Mesendoderm (in vitro differentiated cells): ENCODE results near the gene PDGFRA.

Source experiments
- DNase-seq: peaks from one replicate; pipeline ENCODE4 v3.0.0; 2013
- H2AK5ac ChIP-seq: 2 replicates; pipeline ENCODE4 v1.6.1; 2013; ENCODE audit warnings: low read length, inconsistent platforms
- H2BK120ac ChIP-seq: 2 replicates; pipeline ENCODE4 v1.6.1; 2013; ENCODE audit warnings: low read depth, mild to moderate bottlenecking, low read length, moderate library complexity, mixed read lengths
- H2BK15ac ChIP-seq: replicated peaks from 2 replicates; pipeline ENCODE4 v1.6.1; 2013; ENCODE audit warnings: low read depth, mild to moderate bottlenecking, moderate library complexity
- H2BK5ac ChIP-seq: 2 replicates; pipeline ENCODE4 v1.6.1; 2013; ENCODE audit warnings: low read length, inconsistent platforms
- H3K18ac ChIP-seq: 2 replicates; pipeline ENCODE4 v1.6.1; 2013; ENCODE audit warnings: mild to moderate bottlenecking, low read length, mixed read lengths
- H3K23ac ChIP-seq: one replicate; pipeline ENCODE4 v1.6.1; 2013; ENCODE audit warnings: low read length
- H3K27ac ChIP-seq: 2 replicates; pipeline ENCODE4 v1.5.1; 2013; ENCODE audit warnings: low read depth, mild to moderate bottlenecking, inconsistent platforms, low read length, moderate library complexity
- H3K27me3 ChIP-seq: 2 replicates; pipeline ENCODE4 v1.6.1; 2013; ENCODE audit warnings: low read length, control low read depth, mild to moderate bottlenecking, inconsistent platforms; ENCODE audit not compliant: insufficient read depth, poor library complexity
- H3K36me3 ChIP-seq: 2 replicates; pipeline ENCODE4 v1.6.1; 2013; ENCODE audit warnings: low read length, inconsistent platforms; ENCODE audit not compliant: control insufficient read depth, insufficient read depth
- H3K4ac ChIP-seq: one replicate; pipeline ENCODE4 v1.6.1; 2013; ENCODE audit warnings: low read depth, mild to moderate bottlenecking, low read length, moderate library complexity
- H3K4me1 ChIP-seq: 2 replicates; pipeline ENCODE4 v1.6.1; 2013; ENCODE audit warnings: low read depth, low read length, inconsistent platforms; ENCODE audit not compliant: control insufficient read depth
- H3K4me2 ChIP-seq: 2 replicates; pipeline ENCODE4 v1.6.1; 2013; ENCODE audit warnings: low read length
- H3K4me3 ChIP-seq: 2 replicates; pipeline ENCODE4 v1.5.1; 2013; ENCODE audit warnings: mild to moderate bottlenecking, low read length
- H3K56ac ChIP-seq: one replicate; pipeline ENCODE4 v1.6.1; 2013; ENCODE audit warnings: low read length
- H3K79me1 ChIP-seq: 2 replicates; pipeline ENCODE4 v1.6.1; 2013; ENCODE audit warnings: low read length, inconsistent platforms
- H3K79me2 ChIP-seq: 2 replicates; pipeline ENCODE4 v1.6.1; 2013; ENCODE audit warnings: mild to moderate bottlenecking, low read length; ENCODE audit not compliant: control insufficient read depth, insufficient read depth
- H3K9ac ChIP-seq: 2 replicates; pipeline ENCODE4 v1.6.1; 2013; ENCODE audit warnings: low read length, inconsistent platforms
- H4K5ac ChIP-seq: one replicate; pipeline ENCODE4 v1.6.1; 2013; ENCODE audit warnings: low read length
- H4K8ac ChIP-seq: one replicate; pipeline ENCODE4 v1.6.1; 2013; ENCODE audit warnings: low read depth, mild to moderate bottlenecking, control low read depth, low read length, moderate library complexity
- WGBS: extraction: QIAGEN DNeasy Blood & Tissue Kit; methylation state at CpG from one replicate; pipeline ENCODE4 v1.1.7; 2013; ENCODE audit warnings: low lambda C conversion rate, missing lambda C conversion rate; ENCODE audit not compliant: insufficient coverage; ENCODE audit errors: extremely low coverage; 5-methylcytosine and 5-hydroxymethylcytosine counted together

PDGFRA gene

GRCh38 chr4:54224996-54225597 lies 4.0 kb upstream of the PDGFRA start:
- H2BK120ac ChIP-seq, result no peak overlapping the region
- H2BK15ac ChIP-seq, result no peak overlapping the region
- peak overlapping the region; percentile 89 for H2BK5ac ChIP-seq
- H3K79me1 ChIP-seq, result no peaks in the 10 kb centered on the region
- peak; percentile 31 for DNase-seq
- H3K79me2 ChIP-seq, result no peaks in the 10 kb centered on the region
- peak overlapping the region; percentile 69 for H2AK5ac ChIP-seq
- no peak overlapping the region for H4K5ac ChIP-seq
- peak overlapping the region; percentile 65 for H3K9ac ChIP-seq
- H3K4ac ChIP-seq, result peak overlapping the region; percentile 6
- H3K27ac ChIP-seq, result no peak overlapping the region
- H4K8ac ChIP-seq, result no peak overlapping the region
- no CpG with 5 or more reads among the region's 6 CpGs for WGBS
- H3K36me3 ChIP-seq, result no peaks in the 10 kb centered on the region
- peak overlapping the region; percentile 45 for H3K23ac ChIP-seq
- peaks cover 4% of the 10 kb centered on the region for H3K4me1 ChIP-seq
- no peak overlapping the region for H3K18ac ChIP-seq
- H3K27me3 ChIP-seq, result peaks cover 19% of the 10 kb centered on the region
- peak overlapping the region; percentile 85 for H3K56ac ChIP-seq
- peak overlapping the region; percentile 14 for H3K4me2 ChIP-seq
- H3K4me3 ChIP-seq, result no peak overlapping the region

- peak overlapping the region; percentile 70 for H3K9ac ChIP-seq
- no peak overlapping the region for H3K23ac ChIP-seq
- H3K27me3 ChIP-seq, result peaks cover 21% of the 10 kb centered on the region
- peak overlapping the region; percentile 89 for H2BK5ac ChIP-seq
- no peak overlapping the region for H4K8ac ChIP-seq
- peak; percentile 61 for DNase-seq
- H3K79me2 ChIP-seq, result peaks cover 1% of the 10 kb centered on the region
- no CpG with 5 or more reads among the region's 33 CpGs for WGBS
- peak overlapping the region; percentile 99 for H3K4me2 ChIP-seq
- no peak overlapping the region for H3K4ac ChIP-seq
- no peak overlapping the region for H3K27ac ChIP-seq
- no peak overlapping the region for H2BK120ac ChIP-seq
- H4K5ac ChIP-seq, result no peak overlapping the region
- no peaks in the 10 kb centered on the region for H3K79me1 ChIP-seq
- H3K4me3 ChIP-seq, result peak overlapping the region; percentile 22
- H3K4me1 ChIP-seq, result peaks cover 4% of the 10 kb centered on the region
- no peaks in the 10 kb centered on the region for H3K36me3 ChIP-seq
- H2BK15ac ChIP-seq, result no peak overlapping the region
- H3K18ac ChIP-seq, result no peak overlapping the region
- H2AK5ac ChIP-seq, result no peak overlapping the region
- H3K56ac ChIP-seq, result peak overlapping the region; percentile 85
Observed at GRCh38 chr4:54225598-54226403, 3.3 kb upstream of the PDGFRA start.

GRCh38 chr4:54226404-54227255 lies 2.5 kb upstream of the PDGFRA start:
- peak overlapping the region; percentile 40 for H2BK5ac ChIP-seq
- no peak overlapping the region for H4K8ac ChIP-seq
- H3K4ac ChIP-seq, result no peak overlapping the region
- H2BK15ac ChIP-seq, result no peak overlapping the region
- H3K27ac ChIP-seq, result no peak overlapping the region
- no peak overlapping the region for H4K5ac ChIP-seq
- H3K36me3 ChIP-seq, result no peaks in the 10 kb centered on the region
- peak overlapping the region; percentile 70 for H3K9ac ChIP-seq
- no peak overlapping the region for H2BK120ac ChIP-seq
- H3K4me3 ChIP-seq, result peak overlapping the region; percentile 41
- peaks cover 27% of the 10 kb centered on the region for H3K27me3 ChIP-seq
- H3K79me1 ChIP-seq, result no peaks in the 10 kb centered on the region
- H2AK5ac ChIP-seq, result no peak overlapping the region
- H3K4me1 ChIP-seq, result peaks cover 4% of the 10 kb centered on the region
- H3K79me2 ChIP-seq, result peaks cover 5% of the 10 kb centered on the region
- no peak overlapping the region for H3K23ac ChIP-seq
- H3K18ac ChIP-seq, result peak overlapping the region; percentile 60
- H3K4me2 ChIP-seq, result peak overlapping the region; percentile 99
- DNase-seq, result peak; percentile 74
- H3K56ac ChIP-seq, result peak overlapping the region; percentile 85
- no CpG with 5 or more reads among the region's 47 CpGs for WGBS

GRCh38 chr4:54227256-54228055 lies 1.6 kb upstream of the PDGFRA start:
- H3K4me2 ChIP-seq, result peak overlapping the region; percentile 99
- H2BK15ac ChIP-seq, result no peak overlapping the region
- no peak overlapping the region for H2BK120ac ChIP-seq
- H3K79me2 ChIP-seq, result peaks cover 5% of the 10 kb centered on the region
- H3K23ac ChIP-seq, result peak overlapping the region; percentile 50
- H3K18ac ChIP-seq, result peak overlapping the region; percentile 60
- H3K79me1 ChIP-seq, result no peaks in the 10 kb centered on the region
- peaks cover 28% of the 10 kb centered on the region for H3K27me3 ChIP-seq
- no peak overlapping the region for H4K5ac ChIP-seq
- peak overlapping the region; percentile 41 for H3K4me3 ChIP-seq
- no peak overlapping the region for H4K8ac ChIP-seq
- H3K56ac ChIP-seq, result peak overlapping the region; percentile 85
- H3K36me3 ChIP-seq, result no peaks in the 10 kb centered on the region
- H3K4me1 ChIP-seq, result peaks cover 4% of the 10 kb centered on the region
- H2BK5ac ChIP-seq, result peak overlapping the region; percentile 61
- peak; percentile 83 for DNase-seq
- H3K27ac ChIP-seq, result no peak overlapping the region
- peak overlapping the region; percentile 70 for H3K9ac ChIP-seq
- H2AK5ac ChIP-seq, result no peak overlapping the region
- H3K4ac ChIP-seq, result no peak overlapping the region
- WGBS, result no CpG with 5 or more reads among the region's 36 CpGs

GRCh38 chr4:54228056-54228527 lies 1.0 kb upstream of the PDGFRA start:
- peak overlapping the region; percentile 61 for H2BK5ac ChIP-seq
- no CpG with 5 or more reads among the region's 29 CpGs for WGBS
- peak overlapping the region; percentile 99 for H3K4me2 ChIP-seq
- H3K56ac ChIP-seq, result peak overlapping the region; percentile 85
- peak; percentile 85 for DNase-seq
- peaks cover 28% of the 10 kb centered on the region for H3K27me3 ChIP-seq
- H3K4me3 ChIP-seq, result peak overlapping the region; percentile 41
- H3K36me3 ChIP-seq, result no peaks in the 10 kb centered on the region
- H3K79me2 ChIP-seq, result peaks cover 5% of the 10 kb centered on the region
- peaks cover 4% of the 10 kb centered on the region for H3K4me1 ChIP-seq
- no peak overlapping the region for H3K23ac ChIP-seq
- no peak overlapping the region for H2AK5ac ChIP-seq
- H2BK15ac ChIP-seq, result no peak overlapping the region
- H3K27ac ChIP-seq, result no peak overlapping the region
- no peaks in the 10 kb centered on the region for H3K79me1 ChIP-seq
- H4K5ac ChIP-seq, result no peak overlapping the region
- no peak overlapping the region for H3K4ac ChIP-seq
- peak overlapping the region; percentile 70 for H3K9ac ChIP-seq
- H3K18ac ChIP-seq, result no peak overlapping the region
- no peak overlapping the region for H4K8ac ChIP-seq
- no peak overlapping the region for H2BK120ac ChIP-seq
